Caco-2 (cell line): ENCODE results near the gene TGFBR2. TPM values are rescaled to one million over a fixed set of nuclear protein-coding genes. Genes with fewer than 3 reads are reported as not detected.
A peak's percentile ranks its signal among the peaks of the same experiment; 100 is the strongest.

Experiments used
- BruUV-seq: library from RNA; stranded (reverse); fragments of 400-500 nt; replicated peaks from 2 replicates; lab custom pipeline; 2021; lab: Mats Ljungman, UMichigan
- CTCF ChIA-PET: fragments of 300-600 bp; sonication (Branson Sonifier 250); formaldehyde crosslinking; loops from one replicate; lab custom pipeline; 2022; ENCODE audit warnings: antibody characterized with exemption; lab: Charles Lee
- POLR2A ChIA-PET: fragments of 300-600 bp; sonication (Branson Sonifier 250); formaldehyde crosslinking; loops from one replicate; lab custom pipeline; 2022; ENCODE audit warnings: antibody characterized with exemption; lab: Charles Lee
- DNase-seq, 2 experiments: peaks; one replicate each; pipeline versions ENCODE4 v3.0.0 to v3.0.0-alpha.2; 2020 to 2022
- H3K27me3 ChIP-seq: replicated peaks from 2 replicates; pipeline ENCODE4 v1.6.0; 2011; ENCODE audit warnings: low read length; ENCODE audit not compliant: control insufficient read depth, insufficient read depth
- H3K36me3 ChIP-seq: 2 replicates; pipeline ENCODE4 v1.5.1; 2011; ENCODE audit warnings: low read length; ENCODE audit not compliant: control insufficient read depth, insufficient read depth
- H3K4me1 ChIP-seq: fragments of 250-450 bp; sonication (Bioruptor Pico); 2 replicates; pipeline ENCODE4 v1.5.1; 2020; ENCODE audit warnings: mild to moderate bottlenecking
- H3K4me3 ChIP-seq: 2 replicates; pipeline ENCODE4 v1.5.1; 2011; ENCODE audit warnings: low read depth, mild to moderate bottlenecking, control low read depth, low read length
- H3K9me3 ChIP-seq: fragments of 250-450 bp; sonication (Bioruptor Pico); 2 replicates; pipeline ENCODE4 v1.5.1; 2020; ENCODE audit warnings: mild to moderate bottlenecking, moderate library complexity
- H3K27ac Mint-ChIP-seq: one replicate; pipeline ENCODE4 v1.8.0; 2022; ENCODE audit warnings: mixed read lengths; ENCODE audit not compliant: unreplicated experiment
- H3K27me3 Mint-ChIP-seq: one replicate; pipeline ENCODE4 v1.8.0; 2022; ENCODE audit warnings: mixed read lengths; ENCODE audit not compliant: insufficient read depth, unreplicated experiment
- H3K36me3 Mint-ChIP-seq: one replicate; pipeline ENCODE4 v1.8.0; 2022; ENCODE audit warnings: mild to moderate bottlenecking, mixed read lengths; ENCODE audit not compliant: insufficient read depth, unreplicated experiment
- H3K4me1 Mint-ChIP-seq: one replicate; pipeline ENCODE4 v1.8.0; 2022; ENCODE audit warnings: low read depth, mixed read lengths; ENCODE audit not compliant: unreplicated experiment
- H3K4me3 Mint-ChIP-seq: one replicate; pipeline ENCODE4 v1.8.0; 2022; ENCODE audit warnings: mild to moderate bottlenecking, moderate library complexity, mixed read lengths; ENCODE audit not compliant: unreplicated experiment
- H3K9me3 Mint-ChIP-seq: one replicate; pipeline ENCODE4 v1.8.0; 2022; ENCODE audit warnings: mixed read lengths; ENCODE audit not compliant: unreplicated experiment
- intact Hi-C: fragments of 100-400 bp; cut with micrococcal nuclease; formaldehyde crosslinking; loops from one replicate; pipeline ENCODE4 v1.10.0; 2022; ENCODE audit not compliant: unreplicated experiment
- total RNA-seq: library from RNA; stranded (reverse); gene quantifications from 2 replicates; pipeline ENCODE4 v1.2.3, GENCODE V29; 2022
- TF ChIP-seq, protein P1 (sequence below), 2 experiments: fragments of 200-600 bp in 1 of 2; IDR thresholded peaks; 1 replicate in 1 of 2; 2 replicates in 1 of 2; pipeline versions ENCODE4 v1.5.1 to v1.8.0; 2011 to 2022; ENCODE audit warnings: antibody characterized with exemption in 1 of 2, control low read depth in 1 of 2, inconsistent platforms in 1 of 2, low read depth in 1 of 2, low read length in 1 of 2, mild to moderate bottlenecking in 1 of 2, moderate library complexity in 1 of 2; ENCODE audit not compliant: insufficient read depth in 1 of 2, severe bottlenecking in 1 of 2, unreplicated experiment in 1 of 2

Gene TGFBR2
- total RNA-seq, 1 experiment from 2014 or later = 40.5 TPM

DNA sequence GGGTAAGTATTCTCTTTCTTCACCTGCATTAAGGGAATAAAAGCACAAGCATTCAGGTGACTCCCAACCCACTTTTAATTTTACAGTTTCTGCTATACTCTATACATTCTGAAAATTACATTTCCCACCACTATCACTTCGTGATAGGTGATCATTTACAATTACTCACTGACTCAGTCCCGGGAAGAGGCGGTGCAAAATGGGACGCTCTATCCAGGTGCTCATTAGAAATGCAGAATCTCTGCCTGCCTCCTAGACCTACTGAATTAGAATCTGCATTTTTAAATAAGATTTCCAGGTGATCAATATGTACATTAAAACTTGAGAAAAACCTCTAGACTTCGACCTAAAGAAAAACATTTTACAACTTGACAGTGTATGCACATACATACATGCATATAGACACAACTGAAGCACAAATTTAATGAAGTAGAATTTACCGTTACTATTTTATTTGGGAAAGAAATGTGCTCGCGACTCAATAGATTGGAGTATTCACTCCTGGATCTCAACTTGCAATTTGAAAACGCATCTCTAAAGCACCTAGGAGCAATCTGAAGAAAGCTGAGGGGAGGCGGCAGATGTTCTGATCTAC, 598 bp upstream of the TGFBR2 start:
- CTCF ChIA-PET = interaction anchor here (0.7 to 1.0 kb wide), 4 partner anchors 8 to 563 kb away, joined by 3 to 5 read pairs (median 4); no protein-coding TSS in a partner anchor
- no peaks in the 10 kb centered on the region for H3K9me3 ChIP-seq
- peaks cover 56% of the 10 kb centered on the region for H3K4me1 ChIP-seq
- Mint-ChIP-seq H3K9me3 (no peaks in the 10 kb centered on the region), H3K4me1 (peaks cover 29% of the 10 kb centered on the region), H3K27ac (peak overlapping the region; percentile 83), H3K27me3 (no peaks in the 10 kb centered on the region), H3K4me3 (peak overlapping the region; percentile 90), H3K36me3 (peaks cover 33% of the 10 kb centered on the region)
- no peaks in the 10 kb centered on the region for H3K36me3 ChIP-seq
- no peak for DNase-seq
- H3K27me3 ChIP-seq = no peaks in the 10 kb centered on the region
- intact Hi-C loops = loop anchor here (1.0 to 5.0 kb wide), 8 partner anchors 9 to 494 kb away; no protein-coding TSS in a partner anchor
- BruUV-seq = TSS peak; percentile 82
- POLR2A ChIA-PET = interaction anchor here (0.6 to 1.4 kb wide), 6 partner anchors 8 to 927 kb away, joined by 3 to 7 read pairs (median 4); partner anchors contain the start of gene STT3B
- TF ChIP-seq, protein P1, sequence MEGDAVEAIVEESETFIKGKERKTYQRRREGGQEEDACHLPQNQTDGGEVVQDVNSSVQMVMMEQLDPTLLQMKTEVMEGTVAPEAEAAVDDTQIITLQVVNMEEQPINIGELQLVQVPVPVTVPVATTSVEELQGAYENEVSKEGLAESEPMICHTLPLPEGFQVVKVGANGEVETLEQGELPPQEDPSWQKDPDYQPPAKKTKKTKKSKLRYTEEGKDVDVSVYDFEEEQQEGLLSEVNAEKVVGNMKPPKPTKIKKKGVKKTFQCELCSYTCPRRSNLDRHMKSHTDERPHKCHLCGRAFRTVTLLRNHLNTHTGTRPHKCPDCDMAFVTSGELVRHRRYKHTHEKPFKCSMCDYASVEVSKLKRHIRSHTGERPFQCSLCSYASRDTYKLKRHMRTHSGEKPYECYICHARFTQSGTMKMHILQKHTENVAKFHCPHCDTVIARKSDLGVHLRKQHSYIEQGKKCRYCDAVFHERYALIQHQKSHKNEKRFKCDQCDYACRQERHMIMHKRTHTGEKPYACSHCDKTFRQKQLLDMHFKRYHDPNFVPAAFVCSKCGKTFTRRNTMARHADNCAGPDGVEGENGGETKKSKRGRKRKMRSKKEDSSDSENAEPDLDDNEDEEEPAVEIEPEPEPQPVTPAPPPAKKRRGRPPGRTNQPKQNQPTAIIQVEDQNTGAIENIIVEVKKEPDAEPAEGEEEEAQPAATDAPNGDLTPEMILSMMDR (IDR thresholded peaks at IDR 0.05; ENCODE audit: insufficient read depth in 1 of 2, low read depth in 1 of 2, low read length in 1 of 2, severe bottlenecking in 1 of 2, unreplicated experiment in 1 of 2) = no peak
- peak overlapping the region; percentile 68 for H3K4me3 ChIP-seq

DNA sequence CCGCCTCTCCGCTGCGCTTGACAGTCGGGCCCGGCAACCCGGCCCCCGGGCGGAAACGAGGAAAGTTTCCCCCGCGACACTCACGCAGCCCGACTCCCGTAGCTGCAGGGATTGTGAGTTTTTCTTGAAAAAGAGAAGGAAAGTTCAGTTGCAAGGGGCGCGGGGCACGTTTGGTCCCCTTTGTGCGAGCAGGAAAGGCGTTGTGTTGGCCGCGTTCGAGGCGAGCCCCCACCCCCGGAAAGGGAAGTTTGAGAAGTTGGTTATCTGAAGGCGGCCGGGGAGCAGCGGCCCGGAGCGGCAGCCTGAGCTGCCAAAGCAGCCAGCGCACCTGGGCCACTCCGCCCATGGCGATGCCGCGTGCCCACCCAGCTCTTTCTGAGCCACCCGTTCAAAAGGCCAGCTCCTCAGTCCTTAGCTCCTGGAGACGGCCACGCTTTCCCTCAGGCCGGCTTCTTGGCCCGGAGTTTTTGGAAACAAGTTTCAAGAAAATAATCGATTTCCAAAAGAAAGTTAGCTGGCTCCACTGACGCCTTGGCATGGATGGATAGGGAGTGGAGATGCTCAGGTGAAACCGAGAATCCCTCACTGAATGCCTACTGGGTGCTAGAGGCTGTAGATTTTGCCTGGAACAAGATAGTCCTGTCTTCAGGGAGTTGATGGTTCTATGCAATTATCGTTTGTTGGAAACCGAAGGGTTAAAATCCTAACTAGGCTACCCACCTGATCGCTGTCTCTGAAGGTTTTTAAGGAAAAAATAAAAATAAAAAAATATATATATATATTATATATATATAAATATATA, 832 bp downstream of the TGFBR2 start:
- Histone ChIP-seq H3K36me3 (no peaks in the 10 kb centered on the region), H3K9me3 (no peaks in the 10 kb centered on the region), H3K4me3 (peak overlapping the region; percentile 68), H3K4me1 (peaks cover 58% of the 10 kb centered on the region), H3K27me3 (no peaks in the 10 kb centered on the region)
- TF ChIP-seq, protein P1 (IDR thresholded peaks at IDR 0.05; ENCODE audit: insufficient read depth in 1 of 2, low read depth in 1 of 2, low read length in 1 of 2, severe bottlenecking in 1 of 2, unreplicated experiment in 1 of 2) = no peak
- Mint-ChIP-seq H3K4me1 (peaks cover 41% of the 10 kb centered on the region), H3K36me3 (peaks cover 43% of the 10 kb centered on the region), H3K27ac (peak overlapping the region; percentile 83), H3K27me3 (no peaks in the 10 kb centered on the region), H3K9me3 (no peaks in the 10 kb centered on the region), H3K4me3 (peak overlapping the region; percentile 90)
- intact Hi-C loops = loop anchor here (2.0 to 5.0 kb wide), 6 partner anchors 20 to 495 kb away; no protein-coding TSS in a partner anchor
- no TSS peak for BruUV-seq
- ChIA-PET CTCF (no interaction called here), POLR2A (interaction anchor here (0.8 to 1.4 kb wide), 2 partner anchors 39 to 282 kb away, joined by 3 to 4 read pairs; no protein-coding TSS in a partner anchor)
- peak; percentile 54 to 59 for DNase-seq

DNA sequence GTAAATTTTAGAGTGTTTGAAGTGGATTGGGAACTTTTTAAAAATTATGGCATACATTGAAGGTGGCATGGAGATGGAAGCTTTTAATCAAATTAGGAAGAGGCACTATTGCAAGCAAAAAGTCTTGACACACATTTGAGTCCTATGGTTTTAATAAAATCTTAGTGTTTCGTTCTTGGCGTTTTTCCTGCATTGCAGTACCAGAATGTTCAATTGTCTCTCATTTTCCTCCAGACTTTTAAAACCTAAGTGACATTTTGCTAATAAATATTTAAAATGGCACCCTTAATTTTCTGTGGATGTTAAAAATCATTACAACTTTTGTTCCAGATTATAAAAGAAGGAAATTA, 2.2 kb downstream of the TGFBR2 start:
- peak overlapping the region; percentile 83 for H3K27ac Mint-ChIP-seq
- Histone ChIP-seq H3K36me3 (peaks cover 2% of the 10 kb centered on the region), H3K4me1 (peaks cover 61% of the 10 kb centered on the region), H3K4me3 (peak overlapping the region; percentile 43), H3K27me3 (no peaks in the 10 kb centered on the region), H3K9me3 (no peaks in the 10 kb centered on the region)
- H3K4me3 Mint-ChIP-seq = peak overlapping the region; percentile 90
- no peaks in the 10 kb centered on the region for H3K9me3 Mint-ChIP-seq
- TF ChIP-seq, protein P1 (IDR thresholded peaks at IDR 0.05; ENCODE audit: insufficient read depth in 1 of 2, low read depth in 1 of 2, low read length in 1 of 2, severe bottlenecking in 1 of 2, unreplicated experiment in 1 of 2) = no peak
- ChIA-PET POLR2A (no interaction called here), CTCF (interaction anchor here (1.4 kb wide), 1 partner anchor 20 kb away, joined by 4 read pairs; no protein-coding TSS in a partner anchor)
- no peaks in the 10 kb centered on the region for H3K27me3 Mint-ChIP-seq
- H3K4me1 Mint-ChIP-seq = peaks cover 53% of the 10 kb centered on the region
- H3K36me3 Mint-ChIP-seq = peaks cover 53% of the 10 kb centered on the region
- DNase-seq = no peak
- no TSS peak for BruUV-seq
- intact Hi-C loops = loop anchor here (5.0 kb wide), 5 partner anchors 81 to 496 kb away; no protein-coding TSS in a partner anchor
